H9 (cell line): ENCODE results near the gene ALDH1A2. TPM values are rescaled to one million over a fixed set of nuclear protein-coding genes. Genes with fewer than 3 reads are reported as not detected.

Experiments
- DNase-seq: peaks from one replicate; pipeline ENCODE4 v3.0.0-alpha.2; 2017
- H2AFZ ChIP-seq: one replicate; pipeline ENCODE4 v1.6.1; 2013; ENCODE audit warnings: mild to moderate bottlenecking, low read length, control low read depth, moderate library complexity
- H2AK5ac ChIP-seq: 2 replicates; pipeline ENCODE4 v1.6.1; 2013; ENCODE audit warnings: low read length, control low read depth, mixed read lengths; ENCODE audit not compliant: insufficient read length
- H2BK120ac ChIP-seq: one replicate; pipeline ENCODE4 v1.6.1; 2013; ENCODE audit warnings: low read depth, mild to moderate bottlenecking, low read length, control low read depth, inconsistent platforms; ENCODE audit not compliant: poor library complexity, severe bottlenecking
- H2BK12ac ChIP-seq: 2 replicates; pipeline ENCODE4 v1.6.1; 2013; ENCODE audit warnings: low read length, control low read depth, mixed read lengths, low read depth; ENCODE audit not compliant: insufficient read length
- H2BK15ac ChIP-seq: 2 replicates; pipeline ENCODE4 v1.6.1; 2013; ENCODE audit warnings: low read depth, low read length, control low read depth
- H2BK20ac ChIP-seq: one replicate; pipeline ENCODE4 v1.6.1; 2013; ENCODE audit warnings: low read depth, mild to moderate bottlenecking, low read length, control low read depth, inconsistent platforms; ENCODE audit not compliant: poor library complexity, severe bottlenecking
- H2BK5ac ChIP-seq: 2 replicates; pipeline ENCODE4 v1.6.1; 2013; ENCODE audit warnings: low read length, control low read depth, mixed read lengths; ENCODE audit not compliant: insufficient read length
- H3K14ac ChIP-seq: 2 replicates; pipeline ENCODE4 v1.6.1; 2013; ENCODE audit warnings: low read length, control low read depth; ENCODE audit not compliant: insufficient read depth
- H3K18ac ChIP-seq: 2 replicates; pipeline ENCODE4 v1.6.1; 2013; ENCODE audit warnings: low read depth, mild to moderate bottlenecking, mixed read lengths, low read length, control low read depth; ENCODE audit not compliant: insufficient read length
- H3K23ac ChIP-seq: 2 replicates; pipeline ENCODE4 v1.6.1; 2013; ENCODE audit warnings: low read length, control low read depth, mixed read lengths, low read depth; ENCODE audit not compliant: insufficient read length
- H3K23me2 ChIP-seq: 2 replicates; pipeline ENCODE4 v1.6.1; 2013; ENCODE audit warnings: low read depth, mild to moderate bottlenecking, mixed read lengths, low read length, control low read depth; ENCODE audit not compliant: insufficient read length, poor library complexity, severe bottlenecking
- H3K27ac ChIP-seq: 2 replicates; pipeline ENCODE4 v1.5.1; 2013; ENCODE audit warnings: low read length, control low read depth, mixed read lengths, low read depth; ENCODE audit not compliant: insufficient read length
- H3K27me3 ChIP-seq: 2 replicates; pipeline ENCODE4 v1.6.1; 2013; ENCODE audit warnings: low read length, control low read depth, inconsistent platforms; ENCODE audit not compliant: insufficient read depth
- H3K4ac ChIP-seq: 2 replicates; pipeline ENCODE4 v1.6.1; 2013; ENCODE audit warnings: low read depth, mild to moderate bottlenecking, control low read depth, inconsistent platforms, low read length, moderate library complexity
- H3K4me1 ChIP-seq: 2 replicates; pipeline ENCODE4 v1.6.1; 2013; ENCODE audit warnings: low read length, control low read depth, inconsistent platforms; ENCODE audit not compliant: insufficient read depth
- H3K4me2 ChIP-seq: 2 replicates; pipeline ENCODE4 v1.6.1; 2013; ENCODE audit warnings: low read length, control low read depth, mixed read lengths; ENCODE audit not compliant: insufficient read length, insufficient read depth
- H3K56ac ChIP-seq: 2 replicates; pipeline ENCODE4 v1.6.1; 2013; ENCODE audit warnings: low read depth, mild to moderate bottlenecking, mixed read lengths, low read length, control low read depth; ENCODE audit not compliant: insufficient read length
- H3K79me1 ChIP-seq: 2 replicates; pipeline ENCODE4 v1.6.1; 2013; ENCODE audit warnings: low read depth, mild to moderate bottlenecking, moderate library complexity, low read length, control low read depth, inconsistent platforms; ENCODE audit not compliant: insufficient read depth, poor library complexity, severe bottlenecking
- H3K79me2 ChIP-seq: 2 replicates; pipeline ENCODE4 v1.6.1; 2013; ENCODE audit warnings: low read length, control low read depth, inconsistent platforms; ENCODE audit not compliant: insufficient read depth
- H3K9ac ChIP-seq: 2 replicates; pipeline ENCODE4 v1.6.1; 2013; ENCODE audit warnings: low read length, control low read depth, mixed read lengths; ENCODE audit not compliant: insufficient read length; ENCODE audit errors: extremely low read depth
- H3K9me3 ChIP-seq: one replicate; pipeline ENCODE4 v1.6.1; 2013; ENCODE audit warnings: low read depth, low read length, inconsistent platforms; ENCODE audit not compliant: control insufficient read depth
- H3T11ph ChIP-seq: one replicate; pipeline ENCODE4 v1.6.1; 2013; ENCODE audit warnings: mild to moderate bottlenecking, low read length, control low read depth, inconsistent platforms
- H4K20me1 ChIP-seq: one replicate; pipeline ENCODE4 v1.6.1; 2013; ENCODE audit not compliant: control insufficient read depth, insufficient read length, insufficient read depth
- H4K5ac ChIP-seq: 2 replicates; pipeline ENCODE4 v1.6.1; 2013; ENCODE audit warnings: low read depth, mild to moderate bottlenecking, mixed read lengths, low read length, control low read depth; ENCODE audit not compliant: insufficient read length
- H4K8ac ChIP-seq: replicated peaks from 2 replicates; pipeline ENCODE4 v1.6.1; 2013; ENCODE audit warnings: low read length, control low read depth, mixed read lengths, low read depth; ENCODE audit not compliant: insufficient read length
- H4K91ac ChIP-seq: 2 replicates; pipeline ENCODE4 v1.6.1; 2013; ENCODE audit warnings: low read depth, mild to moderate bottlenecking, moderate library complexity, mixed read lengths, low read length, control low read depth; ENCODE audit not compliant: insufficient read length
- H3K27ac Mint-ChIP-seq, 3 experiments: 2 replicates in 2 of 3; 3 replicates in 1 of 3; pipeline ENCODE4 v1.8.0; 2020 to 2021; ENCODE audit warnings: mixed read lengths in 3 of 3, mild to moderate bottlenecking in 1 of 3, moderate library complexity in 1 of 3
- H3K27me3 Mint-ChIP-seq: 2 replicates; pipeline ENCODE4 v1.8.0; 2021; ENCODE audit warnings: low read depth, mild to moderate bottlenecking, moderate library complexity, mixed read lengths
- H3K36me3 Mint-ChIP-seq, 3 experiments: 2 replicates in 2 of 3; 3 replicates in 1 of 3; pipeline ENCODE4 v1.8.0; 2020 to 2021; ENCODE audit warnings: low read depth in 3 of 3, mixed read lengths in 3 of 3; ENCODE audit not compliant: insufficient read depth in 1 of 3
- H3K4me1 Mint-ChIP-seq, 2 experiments: 2 replicates each; pipeline ENCODE4 v1.8.0; 2020; ENCODE audit warnings: mixed read lengths in 2 of 2
- H3K4me3 Mint-ChIP-seq, 2 experiments: 2 replicates in 1 of 2; 3 replicates in 1 of 2; pipeline ENCODE4 v1.8.0; 2020 to 2021; ENCODE audit warnings: mild to moderate bottlenecking in 2 of 2, mixed read lengths in 2 of 2, moderate library complexity in 1 of 2
- H3K9me3 Mint-ChIP-seq, 2 experiments: 2 replicates in 1 of 2; 3 replicates in 1 of 2; pipeline ENCODE4 v1.8.0; 2020; ENCODE audit warnings: mild to moderate bottlenecking in 2 of 2, mixed read lengths in 2 of 2, moderate library complexity in 1 of 2
- CTCF ChIP-seq: fragments of 200-600 bp; sonication (generic); conservative IDR thresholded peaks from 3 replicates; pipeline ENCODE4 v1.8.0; 2021; ENCODE audit warnings: antibody characterized with exemption, mild to moderate bottlenecking
- WGBS: extraction: QIAGEN DNeasy Blood & Tissue Kit; methylation state at CpG from one replicate; pipeline ENCODE4 v1.1.7; 2013; ENCODE audit warnings: missing lambda C conversion rate, low lambda C conversion rate, mixed read lengths; ENCODE audit not compliant: insufficient read length; ENCODE audit errors: extremely low coverage; 5-methylcytosine and 5-hydroxymethylcytosine counted together
- total RNA-seq: library from RNA; stranded (reverse); gene quantifications from 2 replicates; pipeline ENCODE4 v1.2.1, GENCODE V29; 2021

The ALDH1A2 gene
- total RNA-seq, 1 experiment from 2014 or later: 0.72 TPM

DNA sequence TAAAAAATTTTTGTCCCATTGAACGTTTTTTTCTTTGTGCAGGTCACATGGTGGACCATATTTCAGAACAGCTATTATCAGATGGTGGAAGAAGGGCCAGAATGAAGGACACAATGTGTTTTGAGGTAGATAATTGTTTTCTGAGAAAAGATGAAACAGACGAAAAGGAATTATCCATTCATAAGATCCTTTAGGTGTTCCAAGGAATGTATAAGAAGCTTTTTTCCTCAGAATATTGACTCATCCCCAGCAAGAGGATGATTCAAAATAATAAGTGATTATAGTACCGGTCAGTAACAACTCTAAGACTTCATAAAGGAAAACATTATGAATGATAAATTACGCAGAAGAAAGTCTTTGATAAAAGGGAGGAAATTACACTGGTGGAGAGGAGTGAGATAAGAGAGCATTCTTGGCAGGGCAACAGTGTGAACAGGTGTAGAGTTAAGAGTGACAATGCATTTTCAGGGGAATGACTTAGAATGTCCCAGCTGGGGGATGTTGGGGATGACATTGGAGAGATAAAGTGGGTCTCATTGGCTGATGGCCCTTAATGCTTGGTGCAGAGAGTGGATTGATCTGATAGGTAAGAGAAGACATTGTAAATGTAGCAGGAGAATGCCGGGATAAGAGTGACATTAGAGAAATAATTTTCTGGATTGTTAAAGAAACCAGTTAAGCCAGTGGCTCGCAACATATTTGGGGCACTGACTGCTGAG, 45.6 kb upstream of the ALDH1A2 start:
- H3K23ac ChIP-seq: no peak overlapping the region
- H2BK15ac ChIP-seq: no peak overlapping the region
- Mint-ChIP-seq H3K36me3 (no peaks in the 10 kb centered on the region), H3K4me1 (peaks cover 0 to 4% of the 10 kb centered on the region in 2 experiments; a peak in 2 of 4 replicates), H3K27me3 (no peaks in the 10 kb centered on the region), H3K9me3 (no peaks in the 10 kb centered on the region), H3K4me3 (no peak overlapping the region), H3K27ac (no peak overlapping the region)
- H3K14ac ChIP-seq: no peak overlapping the region
- no peaks in the 10 kb centered on the region for H3K23me2 ChIP-seq
- no peak overlapping the region for H2BK20ac ChIP-seq
- no peak overlapping the region for H2BK5ac ChIP-seq
- no peak overlapping the region for H3K18ac ChIP-seq
- TF ChIP-seq CTCF: no peak
- DNase-seq: no peak
- no peak overlapping the region for H2BK12ac ChIP-seq
- H3K9me3 ChIP-seq: no peaks in the 10 kb centered on the region
- H3K4ac ChIP-seq: no peak overlapping the region
- H4K8ac ChIP-seq: no peak overlapping the region
- no peak overlapping the region for H2BK120ac ChIP-seq
- no peak overlapping the region for H3K27ac ChIP-seq
- no CpG with 5 or more reads among the region's 6 CpGs for WGBS
- H2AK5ac ChIP-seq: no peak overlapping the region
- no peak overlapping the region for H4K5ac ChIP-seq
- no peak overlapping the region for H3T11ph ChIP-seq
- H3K79me1 ChIP-seq: no peaks in the 10 kb centered on the region
- no peak overlapping the region for H2AFZ ChIP-seq
- no peaks in the 10 kb centered on the region for H3K79me2 ChIP-seq
- H3K9ac ChIP-seq: no peak overlapping the region
- H4K91ac ChIP-seq: no peak overlapping the region
- no peak overlapping the region for H3K4me2 ChIP-seq
- H3K4me1 ChIP-seq: peaks cover 2% of the 10 kb centered on the region; the same call in 1 of the 2 replicates
- no peaks in the 10 kb centered on the region for H3K27me3 ChIP-seq
- no peaks in the 10 kb centered on the region for H4K20me1 ChIP-seq
- no peak overlapping the region for H3K56ac ChIP-seq
